Caco-2 (cell line): ENCODE measurements around the gene STIM2. TPM values are rescaled to one million over a fixed set of nuclear protein-coding genes. Genes with fewer than 3 reads are reported as not detected.

Experiments used
- BruUV-seq: library from RNA; stranded (reverse); fragments of 400-500 nt; replicated peaks from 2 replicates; lab custom pipeline; 2021; lab: Mats Ljungman, UMichigan
- CTCF ChIA-PET: fragments of 300-600 bp; sonication (Branson Sonifier 250); formaldehyde crosslinking; loops from one replicate; lab custom pipeline; 2022; ENCODE audit warnings: antibody characterized with exemption; lab: Charles Lee
- POLR2A ChIA-PET: fragments of 300-600 bp; sonication (Branson Sonifier 250); formaldehyde crosslinking; loops from one replicate; lab custom pipeline; 2022; ENCODE audit warnings: antibody characterized with exemption; lab: Charles Lee
- DNase-seq, 2 experiments: peaks; one replicate each; pipeline versions ENCODE4 v3.0.0 to v3.0.0-alpha.2; 2020 to 2022
- H3K27me3 ChIP-seq: replicated peaks from 2 replicates; pipeline ENCODE4 v1.6.0; 2011; ENCODE audit warnings: low read length; ENCODE audit not compliant: control insufficient read depth, insufficient read depth
- H3K36me3 ChIP-seq: 2 replicates; pipeline ENCODE4 v1.5.1; 2011; ENCODE audit warnings: low read length; ENCODE audit not compliant: control insufficient read depth, insufficient read depth
- H3K4me1 ChIP-seq: fragments of 250-450 bp; sonication (Bioruptor Pico); 2 replicates; pipeline ENCODE4 v1.5.1; 2020; ENCODE audit warnings: mild to moderate bottlenecking
- H3K4me3 ChIP-seq: 2 replicates; pipeline ENCODE4 v1.5.1; 2011; ENCODE audit warnings: low read depth, mild to moderate bottlenecking, control low read depth, low read length
- H3K9me3 ChIP-seq: fragments of 250-450 bp; sonication (Bioruptor Pico); 2 replicates; pipeline ENCODE4 v1.5.1; 2020; ENCODE audit warnings: mild to moderate bottlenecking, moderate library complexity
- H3K27ac Mint-ChIP-seq: one replicate; pipeline ENCODE4 v1.8.0; 2022; ENCODE audit warnings: mixed read lengths; ENCODE audit not compliant: unreplicated experiment
- H3K27me3 Mint-ChIP-seq: one replicate; pipeline ENCODE4 v1.8.0; 2022; ENCODE audit warnings: mixed read lengths; ENCODE audit not compliant: insufficient read depth, unreplicated experiment
- H3K36me3 Mint-ChIP-seq: one replicate; pipeline ENCODE4 v1.8.0; 2022; ENCODE audit warnings: mild to moderate bottlenecking, mixed read lengths; ENCODE audit not compliant: insufficient read depth, unreplicated experiment
- H3K4me1 Mint-ChIP-seq: one replicate; pipeline ENCODE4 v1.8.0; 2022; ENCODE audit warnings: low read depth, mixed read lengths; ENCODE audit not compliant: unreplicated experiment
- H3K4me3 Mint-ChIP-seq: one replicate; pipeline ENCODE4 v1.8.0; 2022; ENCODE audit warnings: mild to moderate bottlenecking, moderate library complexity, mixed read lengths; ENCODE audit not compliant: unreplicated experiment
- H3K9me3 Mint-ChIP-seq: one replicate; pipeline ENCODE4 v1.8.0; 2022; ENCODE audit warnings: mixed read lengths; ENCODE audit not compliant: unreplicated experiment
- CTCF ChIP-seq, 2 experiments: fragments of 200-600 bp in 1 of 2; IDR thresholded peaks; 1 replicate in 1 of 2; 2 replicates in 1 of 2; pipeline versions ENCODE4 v1.5.1 to v1.8.0; 2011 to 2022; ENCODE audit warnings: antibody characterized with exemption in 1 of 2, control low read depth in 1 of 2, inconsistent platforms in 1 of 2, low read depth in 1 of 2, low read length in 1 of 2, mild to moderate bottlenecking in 1 of 2, moderate library complexity in 1 of 2; ENCODE audit not compliant: insufficient read depth in 1 of 2, severe bottlenecking in 1 of 2, unreplicated experiment in 1 of 2
- intact Hi-C: fragments of 100-400 bp; cut with micrococcal nuclease; formaldehyde crosslinking; loops from one replicate; pipeline ENCODE4 v1.10.0; 2022; ENCODE audit not compliant: unreplicated experiment
- total RNA-seq: library from RNA; stranded (reverse); gene quantifications from 2 replicates; pipeline ENCODE4 v1.2.3, GENCODE V29; 2022

Gene STIM2
- total RNA-seq, 1 experiment from 2014 or later: 27.2 TPM

GRCh38 chr4:26839016-26839415, 21.6 kb upstream of the STIM2 start:
- no peak for TF ChIP-seq CTCF (IDR thresholded peaks at IDR 0.05; ENCODE audit: insufficient read depth in 1 of 2, low read depth in 1 of 2, low read length in 1 of 2, severe bottlenecking in 1 of 2, unreplicated experiment in 1 of 2)
- no TSS peak for BruUV-seq
- intact Hi-C loops: no loop called here
- Mint-ChIP-seq H3K4me1 (no peaks in the 10 kb centered on the region), H3K9me3 (no peaks in the 10 kb centered on the region), H3K36me3 (no peaks in the 10 kb centered on the region), H3K4me3 (no peak overlapping the region), H3K27me3 (peaks cover 2% of the 10 kb centered on the region), H3K27ac (no peak overlapping the region)
- Histone ChIP-seq H3K36me3 (no peaks in the 10 kb centered on the region), H3K9me3 (no peaks in the 10 kb centered on the region), H3K4me3 (no peak overlapping the region), H3K27me3 (no peaks in the 10 kb centered on the region; the same call in 1 of the 2 replicates), H3K4me1 (no peaks in the 10 kb centered on the region)
- CTCF ChIA-PET: no interaction called here
- POLR2A ChIA-PET: no interaction called here
- no peak for DNase-seq

DNA sequence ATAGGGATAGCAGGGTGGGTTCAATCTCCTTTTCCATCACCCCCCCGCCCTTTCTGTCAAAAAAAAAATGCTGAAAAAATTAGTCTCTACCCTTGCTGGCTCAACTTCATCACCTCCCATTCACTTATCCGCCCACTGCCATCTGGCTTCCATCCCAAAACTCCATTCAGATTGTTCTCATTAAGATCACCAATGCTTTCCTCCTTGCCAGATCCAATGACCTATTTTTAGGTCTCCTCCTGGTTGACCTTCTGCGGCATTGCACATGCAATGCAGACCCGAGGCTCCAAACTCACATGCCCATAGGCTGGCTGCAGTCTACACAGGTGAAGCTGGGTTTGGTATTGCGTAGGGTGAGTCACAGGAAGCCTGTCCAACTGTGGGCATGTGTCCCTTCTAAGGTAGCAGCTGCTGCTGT, 21.1 kb upstream of the STIM2 start:
- ChIA-PET CTCF (no interaction called here), POLR2A (no interaction called here)
- Mint-ChIP-seq H3K27me3 (peaks cover 2% of the 10 kb centered on the region), H3K4me1 (no peaks in the 10 kb centered on the region), H3K4me3 (no peak overlapping the region), H3K27ac (no peak overlapping the region), H3K9me3 (no peaks in the 10 kb centered on the region), H3K36me3 (no peaks in the 10 kb centered on the region)
- Histone ChIP-seq H3K9me3 (no peaks in the 10 kb centered on the region), H3K4me1 (no peaks in the 10 kb centered on the region), H3K4me3 (no peak overlapping the region), H3K36me3 (no peaks in the 10 kb centered on the region), H3K27me3 (no peaks in the 10 kb centered on the region; the same call in 1 of the 2 replicates)
- DNase-seq: no peak
- no peak for TF ChIP-seq CTCF (IDR thresholded peaks at IDR 0.05; ENCODE audit: insufficient read depth in 1 of 2, low read depth in 1 of 2, low read length in 1 of 2, severe bottlenecking in 1 of 2, unreplicated experiment in 1 of 2)
- intact Hi-C loops: no loop called here
- BruUV-seq: no TSS peak

- Mint-ChIP-seq H3K27me3 (peaks cover 2% of the 10 kb centered on the region), H3K4me3 (no peak overlapping the region), H3K27ac (no peak overlapping the region), H3K4me1 (no peaks in the 10 kb centered on the region), H3K9me3 (no peaks in the 10 kb centered on the region), H3K36me3 (no peaks in the 10 kb centered on the region)
- ChIA-PET CTCF (no interaction called here), POLR2A (no interaction called here)
- DNase-seq: no peak
- H3K27me3 ChIP-seq: no peaks in the 10 kb centered on the region; the same call in 1 of the 2 replicates
- TF ChIP-seq CTCF (IDR thresholded peaks at IDR 0.05; ENCODE audit: insufficient read depth in 1 of 2, low read depth in 1 of 2, low read length in 1 of 2, severe bottlenecking in 1 of 2, unreplicated experiment in 1 of 2): no peak
- intact Hi-C loops: no loop called here
- H3K4me3 ChIP-seq: no peak overlapping the region
- H3K9me3 ChIP-seq: no peaks in the 10 kb centered on the region
- H3K4me1 ChIP-seq: no peaks in the 10 kb centered on the region
- H3K36me3 ChIP-seq: no peaks in the 10 kb centered on the region
- no TSS peak for BruUV-seq
Observed at GRCh38 chr4:26840786-26841185, 19.9 kb upstream of the STIM2 start.
